ENCODE results near the gene LRP6. TPM values are rescaled to one million over a fixed set of nuclear protein-coding genes. Genes with fewer than 3 reads are reported as not detected.
A peak's percentile ranks its signal among the peaks of the same experiment; 100 is the strongest.

The LRP6 gene
- total and polyA plus RNA-seq, 3 experiments from 2014 or later = 0.12 to 2.4 (median 0.94) TPM

DNA sequence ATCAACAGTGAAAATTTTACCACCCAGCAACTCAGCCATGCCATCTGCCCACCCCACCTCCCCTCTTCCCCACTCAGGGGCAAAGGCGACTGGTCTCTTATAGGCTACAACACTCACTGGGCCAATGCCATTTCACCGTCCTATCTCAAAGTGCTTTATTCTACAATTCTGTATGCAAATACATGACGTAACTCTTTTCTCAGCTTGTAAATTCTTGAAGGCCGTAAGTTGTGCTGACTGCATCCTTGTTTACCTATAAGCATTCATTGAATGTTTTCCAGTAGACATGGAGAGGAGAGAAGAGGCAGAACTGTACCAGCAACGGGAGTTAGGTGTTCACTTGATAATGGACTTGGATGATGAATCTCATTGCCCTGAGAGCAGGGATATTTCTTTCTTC, 180.5 kb downstream of the LRP6 start:
- Mint-ChIP-seq H3K27me3 (peaks cover 6 to 24% of the 10 kb centered on the region in 2 donors), H3K4me3 (no peak overlapping the region), H3K36me3 (no peaks in the 10 kb centered on the region), H3K4me1 (no peaks in the 10 kb centered on the region), H3K9me3 (no peaks in the 10 kb centered on the region), H3K27ac (no peak overlapping the region)
- Histone ChIP-seq H3K27me3 (ENCODE audit: insufficient read depth, low read length, poor library complexity, severe bottlenecking) (no peaks in the 10 kb centered on the region), H3K9me3 (ENCODE audit: low read length) (no peaks in the 10 kb centered on the region), H3K27ac (ENCODE audit: low read depth, low read length) (no peak overlapping the region), H3K4me1 (ENCODE audit: insufficient read depth, low read length) (no peaks in the 10 kb centered on the region), H3K4me3 (ENCODE audit: low read length) (no peak overlapping the region), H3K36me3 (ENCODE audit: insufficient read depth, low read length) (no peaks in the 10 kb centered on the region)
- ChIA-PET CTCF (interaction anchor here (2.3 kb wide), 1 partner anchor 9 kb away, joined by 6 read pairs; no protein-coding TSS in a partner anchor), POLR2A (no interaction called here)
- no peak for DNase-seq

DNA sequence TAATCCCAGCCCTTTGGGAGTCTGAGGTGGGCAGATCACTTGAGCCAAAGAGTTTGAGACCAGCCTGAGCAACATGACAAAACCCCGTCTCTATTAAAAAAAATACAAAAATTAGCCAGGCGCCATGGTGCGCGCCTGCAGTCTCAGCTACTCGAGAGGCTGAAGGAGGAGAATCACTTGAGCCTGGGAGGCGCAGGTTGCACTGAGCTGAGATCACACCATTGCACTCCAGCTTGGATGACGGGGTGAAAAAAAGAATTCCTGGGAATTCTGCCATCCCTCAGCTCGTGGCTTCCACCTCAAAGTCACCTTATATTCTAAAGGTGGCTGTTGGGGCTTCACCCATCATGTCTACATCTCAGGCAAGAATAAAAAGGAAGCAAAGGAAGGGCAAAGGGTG, 183.2 kb downstream of the LRP6 start:
- CTCF ChIA-PET = interaction anchor here (1.4 kb wide), 1 partner anchor 11 kb away, joined by 4 read pairs; no protein-coding TSS in a partner anchor

DNA sequence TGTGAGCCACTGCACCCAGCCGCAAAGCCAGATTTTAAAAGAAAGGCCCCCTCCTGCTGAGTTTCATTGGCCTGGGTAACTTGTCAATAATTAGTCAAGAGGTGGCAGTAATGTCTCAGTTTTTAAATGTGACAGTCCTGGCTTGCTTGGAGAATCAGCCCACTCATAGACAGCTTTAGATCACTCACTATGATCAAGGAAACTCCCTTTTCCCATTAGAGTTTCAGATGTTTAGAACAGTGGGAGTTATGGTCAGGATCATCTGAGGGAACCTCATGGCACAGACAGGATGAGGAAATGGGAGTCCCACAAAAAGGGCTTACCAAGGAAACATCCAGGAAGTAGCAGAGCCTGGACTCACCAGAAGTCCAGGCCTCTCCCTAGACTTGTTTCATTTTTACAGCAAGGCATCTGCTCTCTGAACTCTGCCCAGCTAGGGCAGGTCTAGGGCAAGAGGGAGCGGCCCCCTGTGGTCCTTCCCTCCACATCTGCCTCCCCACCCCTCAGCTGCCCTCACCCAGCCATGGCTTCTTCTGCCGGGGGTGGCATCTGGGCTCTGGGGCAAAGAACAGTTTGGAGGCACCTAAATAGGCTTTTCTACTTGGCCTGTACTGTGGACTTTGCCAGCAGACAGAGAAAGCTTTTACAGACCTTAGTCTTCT, 184.9 kb downstream of the LRP6 start:
- ChIA-PET CTCF (interaction anchor here (1.4 to 2.3 kb wide), 3 partner anchors 10 to 596 kb away, joined by 3 to 9 read pairs (median 5); no protein-coding TSS in a partner anchor), POLR2A (no interaction called here)
- no peak for DNase-seq
- Histone ChIP-seq H3K4me3 (ENCODE audit: low read length) (no peak overlapping the region), H3K27me3 (ENCODE audit: insufficient read depth, low read length, poor library complexity, severe bottlenecking) (no peaks in the 10 kb centered on the region), H3K36me3 (ENCODE audit: insufficient read depth, low read length) (no peaks in the 10 kb centered on the region), H3K27ac (ENCODE audit: low read depth, low read length) (no peak overlapping the region), H3K9me3 (ENCODE audit: low read length) (no peaks in the 10 kb centered on the region), H3K4me1 (ENCODE audit: insufficient read depth, low read length) (no peaks in the 10 kb centered on the region)
- Mint-ChIP-seq H3K27me3 (peaks cover 2 to 5% of the 10 kb centered on the region in 2 donors), H3K4me1 (no peaks in the 10 kb centered on the region), H3K4me3 (no peak overlapping the region), H3K27ac (peak overlapping the region in 1 of 8 donors; percentile 3), H3K36me3 (no peaks in the 10 kb centered on the region), H3K9me3 (no peaks in the 10 kb centered on the region)

More for the DNA sequence above, 183.2 kb downstream of the LRP6 start:
- Histone ChIP-seq H3K27ac (ENCODE audit: low read depth, low read length) (no peak overlapping the region), H3K27me3 (ENCODE audit: insufficient read depth, low read length, poor library complexity, severe bottlenecking) (no peaks in the 10 kb centered on the region), H3K9me3 (ENCODE audit: low read length) (no peaks in the 10 kb centered on the region), H3K36me3 (ENCODE audit: insufficient read depth, low read length) (no peaks in the 10 kb centered on the region), H3K4me1 (ENCODE audit: insufficient read depth, low read length) (no peaks in the 10 kb centered on the region), H3K4me3 (ENCODE audit: low read length) (no peak overlapping the region)
- no peaks in the 10 kb centered on the region for H3K9me3 Mint-ChIP-seq
- no peaks in the 10 kb centered on the region for H3K36me3 Mint-ChIP-seq
- POLR2A ChIA-PET = no interaction called here
- H3K27me3 Mint-ChIP-seq = peaks cover 5 to 18% of the 10 kb centered on the region in 2 donors
- H3K27ac Mint-ChIP-seq = no peak overlapping the region
- H3K4me3 Mint-ChIP-seq = no peak overlapping the region
- H3K4me1 Mint-ChIP-seq = no peaks in the 10 kb centered on the region
- no peak for DNase-seq

DNA sequence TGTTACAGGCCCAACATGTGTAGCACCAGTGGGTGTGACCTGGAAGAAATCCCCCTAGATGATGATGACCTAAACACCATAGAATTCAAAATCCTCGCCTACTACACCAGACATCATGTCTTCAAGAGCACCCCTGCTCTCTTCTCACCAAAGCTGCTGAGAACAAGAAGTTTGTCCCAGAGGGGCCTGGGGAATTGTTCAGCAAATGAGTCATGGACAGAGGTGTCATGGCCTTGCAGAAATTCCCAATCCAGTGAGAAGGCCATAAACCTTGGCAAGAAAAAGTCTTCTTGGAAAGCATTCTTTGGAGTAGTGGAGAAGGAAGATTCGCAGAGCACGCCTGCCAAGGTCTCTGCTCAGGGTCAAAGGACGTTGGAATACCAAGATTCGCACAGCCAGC, 187.6 kb downstream of the LRP6 start:
- ChIA-PET CTCF (no interaction called here), POLR2A (no interaction called here)
- no peaks in the 10 kb centered on the region for H3K4me1 Mint-ChIP-seq
- Histone ChIP-seq H3K27ac (ENCODE audit: low read depth, low read length) (no peak overlapping the region), H3K36me3 (ENCODE audit: insufficient read depth, low read length) (no peaks in the 10 kb centered on the region), H3K4me1 (ENCODE audit: insufficient read depth, low read length) (no peaks in the 10 kb centered on the region), H3K9me3 (ENCODE audit: low read length) (no peaks in the 10 kb centered on the region), H3K27me3 (ENCODE audit: insufficient read depth, low read length, poor library complexity, severe bottlenecking) (no peaks in the 10 kb centered on the region), H3K4me3 (ENCODE audit: low read length) (no peak overlapping the region)
- DNase-seq = no peak
- H3K27ac Mint-ChIP-seq = no peak overlapping the region
- no peaks in the 10 kb centered on the region for H3K9me3 Mint-ChIP-seq
- H3K36me3 Mint-ChIP-seq = no peaks in the 10 kb centered on the region
- peaks cover 3 to 12% of the 10 kb centered on the region in 2 donors for H3K27me3 Mint-ChIP-seq
- H3K4me3 Mint-ChIP-seq = no peak overlapping the region

DNA sequence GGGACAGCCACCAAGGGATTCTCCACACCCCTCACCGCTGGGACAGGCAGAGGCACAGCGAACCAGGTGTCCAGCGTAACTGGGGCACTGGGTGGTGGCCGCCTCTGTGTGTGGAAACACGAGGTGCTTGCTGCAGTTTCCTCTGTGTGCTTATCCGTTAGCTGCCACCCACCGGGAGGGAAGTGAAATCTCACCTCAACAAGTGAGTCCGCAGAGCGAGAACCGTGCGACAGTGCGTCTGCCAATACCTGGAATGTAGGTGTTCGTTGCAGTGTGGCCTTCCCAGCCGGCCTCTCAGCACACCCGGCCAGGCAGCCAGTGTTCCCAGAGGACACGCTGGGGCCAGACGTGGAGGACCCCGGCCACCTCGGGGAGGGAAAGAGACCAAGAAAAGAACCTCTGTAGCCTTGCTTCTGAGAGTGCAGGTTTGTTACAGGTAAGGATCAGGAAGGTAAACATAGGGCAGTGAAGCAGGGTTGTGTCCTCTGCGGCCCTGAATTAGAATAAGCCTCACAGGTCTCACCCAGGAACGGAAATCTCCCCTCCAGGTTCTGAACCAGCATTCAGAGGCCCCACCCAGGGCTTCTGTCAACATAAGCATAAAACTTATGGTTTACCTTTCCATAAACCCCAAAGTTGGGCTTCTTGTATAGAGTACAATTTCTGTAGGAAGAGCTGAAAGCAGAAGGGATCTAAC, 194.6 kb downstream of the LRP6 start:
- H3K9me3 ChIP-seq (ENCODE audit: low read length) = no peaks in the 10 kb centered on the region
- H3K27ac ChIP-seq (ENCODE audit: low read depth, low read length) = no peak overlapping the region
- no peaks in the 10 kb centered on the region for H3K36me3 Mint-ChIP-seq
- peak in 2 of 5 donors; percentile 5 to 21 for DNase-seq
- peaks cover 16% of the 10 kb centered on the region for H3K4me1 ChIP-seq (ENCODE audit: insufficient read depth, low read length)
- no peaks in the 10 kb centered on the region for H3K27me3 ChIP-seq (ENCODE audit: insufficient read depth, low read length, poor library complexity, severe bottlenecking)
- H3K27ac Mint-ChIP-seq = peak overlapping the region in 1 of 8 donors; percentile 32
- peak overlapping the region in 5 of 7 donors; percentile 29 to 75 (median 54) for H3K4me3 Mint-ChIP-seq
- no peaks in the 10 kb centered on the region for H3K36me3 ChIP-seq (ENCODE audit: insufficient read depth, low read length)
- H3K4me3 ChIP-seq (ENCODE audit: low read length) = peak overlapping the region; percentile 55
- H3K27me3 Mint-ChIP-seq = peaks cover 13 to 21% of the 10 kb centered on the region in 2 donors
- H3K9me3 Mint-ChIP-seq = no peaks in the 10 kb centered on the region
- POLR2A ChIA-PET = no interaction called here
- H3K4me1 Mint-ChIP-seq = peaks cover 14 to 20% (median 15%) of the 10 kb centered on the region in 3 donors
- CTCF ChIA-PET = interaction anchor here (1.1 to 1.5 kb wide), 2 partner anchors 10 to 256 kb away, joined by 4 to 5 read pairs; no protein-coding TSS in a partner anchor

DNA sequence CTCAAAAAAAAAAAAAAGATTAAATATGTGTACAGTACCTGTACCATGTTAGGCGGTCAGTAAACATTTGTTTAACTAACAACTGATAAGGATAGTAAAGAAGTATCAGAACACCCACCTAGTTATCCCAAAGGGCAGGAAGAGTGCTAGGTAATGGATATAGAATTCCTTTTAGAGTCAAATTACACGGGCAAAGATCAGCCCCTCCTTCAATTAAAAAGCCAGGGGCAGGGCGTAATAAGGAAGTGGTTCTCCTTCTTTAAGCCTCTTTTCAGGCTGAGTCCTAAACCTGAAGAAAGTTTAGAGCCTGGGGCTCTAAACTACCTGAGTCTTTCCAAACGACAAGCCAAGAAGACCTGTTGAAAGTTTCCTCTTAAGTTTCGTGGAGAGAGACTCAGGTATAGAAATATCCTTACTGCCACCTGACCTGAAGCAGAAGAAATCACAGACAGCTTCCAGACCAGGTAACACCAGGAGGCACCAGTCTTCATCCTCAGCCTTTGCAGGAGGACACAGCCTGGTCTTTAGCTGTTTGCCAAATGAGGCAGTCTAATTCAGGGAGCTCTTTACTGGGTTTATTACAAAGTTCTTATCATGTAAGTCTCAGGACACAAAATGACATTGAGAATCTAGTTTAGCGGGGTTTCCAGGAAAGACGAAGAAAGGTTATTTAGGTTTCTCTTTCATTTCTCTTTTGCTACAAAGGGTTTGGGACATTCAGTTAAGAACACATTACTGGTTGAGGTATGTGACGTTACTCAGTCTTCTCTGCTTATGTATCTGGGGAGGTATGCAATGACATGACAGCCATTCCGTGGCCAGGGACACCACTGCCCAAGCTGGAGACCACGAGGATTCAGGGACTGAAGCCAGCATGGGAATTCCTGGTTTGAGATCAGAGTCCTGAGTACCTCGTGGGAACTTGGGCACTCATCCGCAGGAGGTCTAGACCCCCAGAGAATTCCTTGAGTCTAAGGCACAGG, 195.9 kb downstream of the LRP6 start, which contains the start of gene BCL2L14:
TSS of gene BCL2L14 (plus strand) at position 266 of the 983 bp plus-strand sequence. CDS start 8,367 bp downstream, outside the sequence.
- Mint-ChIP-seq H3K4me3 (peak within 1 kb of the TSS; percentile 57 to 77 (median 75)), H3K4me1 (peaks cover 14 to 20% (median 15%) of the 10 kb centered on the region in 3 donors), H3K9me3 (no peaks in the 10 kb centered on the region), H3K36me3 (no peaks in the 10 kb centered on the region), H3K27ac (peak within 1 kb of the TSS in 6 of 8 donors; percentile 6 to 83 (median 32)), H3K27me3 (peaks cover 13 to 16% of the 10 kb centered on the region in 2 donors)
- Histone ChIP-seq H3K4me3 (ENCODE audit: low read length) (peak within 1 kb of the TSS; percentile 55), H3K9me3 (ENCODE audit: low read length) (no peaks in the 10 kb centered on the region), H3K36me3 (ENCODE audit: insufficient read depth, low read length) (no peaks in the 10 kb centered on the region), H3K27ac (ENCODE audit: low read depth, low read length) (no peak within 1 kb of the TSS), H3K4me1 (ENCODE audit: insufficient read depth, low read length) (peaks cover 16% of the 10 kb centered on the region), H3K27me3 (ENCODE audit: insufficient read depth, low read length, poor library complexity, severe bottlenecking) (no peaks in the 10 kb centered on the region)
- no peak for DNase-seq
- POLR2A ChIA-PET = no interaction called here
- CTCF ChIA-PET = interaction anchor here (0.8 to 1.5 kb wide), 4 partner anchors 11 to 515 kb away, joined by 3 to 5 read pairs (median 4); no protein-coding TSS in a partner anchor

DNA sequence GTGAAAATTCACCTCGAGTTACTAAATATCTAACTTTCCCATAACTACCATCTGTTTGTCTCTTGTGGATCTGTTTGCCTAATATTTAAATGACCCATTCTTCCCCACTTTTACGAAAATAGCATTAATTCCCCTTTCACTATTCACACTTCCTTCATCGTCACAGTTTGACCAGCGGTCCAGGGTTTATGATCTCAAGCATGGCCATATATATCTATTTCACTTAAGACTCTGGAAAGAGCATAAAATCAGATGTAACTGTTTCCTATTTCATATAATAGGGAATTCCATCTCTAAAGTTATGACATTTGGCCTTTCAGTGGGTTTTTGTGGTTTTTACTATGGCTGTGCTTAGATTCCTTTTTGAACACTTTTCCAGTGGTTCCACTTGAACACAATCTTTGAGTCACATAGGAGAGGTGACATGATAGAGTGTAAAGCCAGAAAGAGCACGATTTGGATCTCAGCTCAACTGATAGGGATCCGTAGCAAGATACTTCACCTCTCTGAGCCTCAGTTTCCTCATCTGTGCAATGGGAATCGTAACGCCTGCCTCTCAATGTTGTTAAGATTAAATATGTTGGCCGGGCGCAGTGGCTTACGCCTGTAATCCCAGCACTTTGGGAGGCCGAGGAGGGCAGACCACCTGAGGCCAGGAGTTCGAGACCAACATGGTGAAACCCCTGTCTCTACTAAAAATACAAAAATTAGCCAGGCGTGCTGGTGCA, 196.9 kb downstream of the LRP6 start:
- Histone ChIP-seq H3K27ac (ENCODE audit: low read depth, low read length) (no peak overlapping the region), H3K4me1 (ENCODE audit: insufficient read depth, low read length) (peaks cover 16% of the 10 kb centered on the region), H3K9me3 (ENCODE audit: low read length) (no peaks in the 10 kb centered on the region), H3K4me3 (ENCODE audit: low read length) (no peak overlapping the region), H3K27me3 (ENCODE audit: insufficient read depth, low read length, poor library complexity, severe bottlenecking) (no peaks in the 10 kb centered on the region), H3K36me3 (ENCODE audit: insufficient read depth, low read length) (no peaks in the 10 kb centered on the region)
- POLR2A ChIA-PET = no interaction called here
- H3K4me3 Mint-ChIP-seq = peak overlapping the region in 2 of 7 donors; percentile 29 to 37
- H3K4me1 Mint-ChIP-seq = peaks cover 14 to 20% (median 15%) of the 10 kb centered on the region in 3 donors
- H3K36me3 Mint-ChIP-seq = no peaks in the 10 kb centered on the region
- no peak for DNase-seq
- no peaks in the 10 kb centered on the region for H3K9me3 Mint-ChIP-seq
- H3K27ac Mint-ChIP-seq = no peak overlapping the region
- CTCF ChIA-PET = no interaction called here
- H3K27me3 Mint-ChIP-seq = peaks cover 10 to 12% of the 10 kb centered on the region in 2 donors

Measured in CD8-positive, alpha-beta memory T cell (primary cell).